Activated T-helper 17 cell treated with anti-CD3 and anti-CD28 coated beads, Interleukin-2, amount 50 U/mL, for 72 hours (primary cell): ENCODE data around the gene ORAI3. TPM values are rescaled to one million over a fixed set of nuclear protein-coding genes. Genes with fewer than 3 reads are reported as not detected.

Source experiments
- ATAC-seq: fragments of 150-1000 bp; cut with Tn5 transposase; replicated peaks from 2 replicates; pipeline ENCODE4 v1.10.0; 2021; ENCODE audit warnings: mild to moderate bottlenecking, moderate library complexity
- H3K27ac Mint-ChIP-seq: one replicate; pipeline ENCODE4 v1.8.0; 2022; ENCODE audit warnings: mixed read lengths
- H3K27me3 Mint-ChIP-seq: one replicate; pipeline ENCODE4 v1.8.0; 2022; ENCODE audit warnings: mixed read lengths
- H3K36me3 Mint-ChIP-seq: one replicate; pipeline ENCODE4 v1.8.0; 2022; ENCODE audit warnings: low read depth, mild to moderate bottlenecking, mixed read lengths
- H3K4me1 Mint-ChIP-seq: one replicate; pipeline ENCODE4 v1.8.0; 2022; ENCODE audit warnings: mixed read lengths
- H3K4me3 Mint-ChIP-seq: one replicate; pipeline ENCODE4 v1.8.0; 2022; ENCODE audit warnings: mild to moderate bottlenecking, mixed read lengths
- H3K9me3 Mint-ChIP-seq: one replicate; pipeline ENCODE4 v1.8.0; 2022; ENCODE audit warnings: mixed read lengths
- total RNA-seq, 2 donors: library from RNA; stranded (reverse); gene quantifications; one replicate each; pipeline ENCODE4 v1.2.3, GENCODE V29; 2022

ORAI3 gene
- total RNA-seq, 2 donors from 2014 or later = 12.4 to 25.8 TPM

GRCh38 chr16:30949650-30950515, 1.0 kb downstream of the ORAI3 start:
- H3K27me3 Mint-ChIP-seq = no peaks in the 10 kb centered on the region
- peaks cover 22% of the 10 kb centered on the region for H3K36me3 Mint-ChIP-seq
- ATAC-seq = peak; percentile 85
- peak overlapping the region; percentile 94 for H3K4me3 Mint-ChIP-seq
- H3K27ac Mint-ChIP-seq = peak overlapping the region; percentile 92
- H3K9me3 Mint-ChIP-seq = no peaks in the 10 kb centered on the region
- H3K4me1 Mint-ChIP-seq = peaks cover 5% of the 10 kb centered on the region

DNA sequence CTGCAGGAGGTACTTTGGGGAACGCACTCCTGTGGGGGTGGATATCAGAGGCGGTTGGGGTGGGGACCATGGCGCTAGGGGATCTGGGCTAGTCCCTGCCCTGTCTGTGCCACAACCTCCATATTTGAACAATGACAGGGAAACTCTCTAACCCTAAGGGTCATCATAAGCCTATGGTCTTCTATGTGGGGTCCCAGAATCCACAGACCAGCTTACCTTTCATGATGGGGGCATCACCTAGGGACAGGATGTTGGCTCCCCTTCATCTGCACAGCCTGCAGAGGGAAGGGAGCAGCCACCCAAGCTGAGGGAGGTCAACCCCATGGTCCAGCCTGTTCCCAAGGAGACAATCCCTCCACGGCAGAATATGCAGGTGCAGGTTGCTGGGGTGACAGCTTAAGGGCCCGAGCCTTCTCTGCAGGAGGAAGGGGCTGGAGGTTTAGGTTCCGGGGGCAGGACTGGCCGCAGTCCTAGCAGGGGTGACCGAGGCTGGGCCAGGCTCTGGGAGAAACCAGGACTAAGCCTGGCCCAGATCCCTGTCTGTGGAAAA, 1.7 kb downstream of the ORAI3 start:
- Mint-ChIP-seq H3K4me1 (peaks cover 5% of the 10 kb centered on the region), H3K4me3 (peak overlapping the region; percentile 94), H3K36me3 (peaks cover 17% of the 10 kb centered on the region), H3K27ac (peak overlapping the region; percentile 92), H3K27me3 (no peaks in the 10 kb centered on the region), H3K9me3 (no peaks in the 10 kb centered on the region)
- ATAC-seq = no peak

- no peak for ATAC-seq
- Mint-ChIP-seq H3K4me1 (peaks cover 5% of the 10 kb centered on the region), H3K9me3 (no peaks in the 10 kb centered on the region), H3K27ac (no peak overlapping the region), H3K27me3 (no peaks in the 10 kb centered on the region), H3K4me3 (peak overlapping the region; percentile 94), H3K36me3 (peaks cover 11% of the 10 kb centered on the region)
Observed at GRCh38 chr16:30951193-30951592, 2.3 kb downstream of the ORAI3 start.

DNA sequence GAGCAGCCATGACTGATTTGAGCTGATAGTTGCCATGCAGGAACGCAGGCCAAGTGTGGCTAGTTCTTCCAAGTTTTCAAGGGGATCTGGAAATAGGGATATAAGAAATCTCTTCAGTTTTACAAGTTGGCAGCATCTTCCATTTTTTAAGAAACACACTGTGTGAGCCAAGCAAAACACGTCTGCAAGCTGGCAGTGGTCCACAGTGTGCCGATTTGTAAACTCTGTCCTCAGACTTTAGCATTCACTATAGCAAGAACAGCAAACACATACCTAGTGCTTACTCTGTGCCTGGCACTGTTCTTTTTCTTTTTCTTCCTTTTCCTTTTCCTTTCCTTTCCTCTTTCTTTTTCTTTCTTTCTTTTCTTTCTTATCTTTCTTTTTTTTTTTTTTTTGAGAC, 2.9 kb downstream of the ORAI3 start:
- H3K4me3 Mint-ChIP-seq = no peak overlapping the region
- ATAC-seq = no peak
- H3K27me3 Mint-ChIP-seq = no peaks in the 10 kb centered on the region
- H3K4me1 Mint-ChIP-seq = peaks cover 5% of the 10 kb centered on the region
- H3K27ac Mint-ChIP-seq = no peak overlapping the region
- peaks cover 9% of the 10 kb centered on the region for H3K36me3 Mint-ChIP-seq
- H3K9me3 Mint-ChIP-seq = no peaks in the 10 kb centered on the region

GRCh38 chr16:30953111-30953510, 4.2 kb downstream of the ORAI3 start:
- H3K36me3 Mint-ChIP-seq = peaks cover 18% of the 10 kb centered on the region
- peaks cover 5% of the 10 kb centered on the region for H3K4me1 Mint-ChIP-seq
- H3K27me3 Mint-ChIP-seq = no peaks in the 10 kb centered on the region
- no peak for ATAC-seq
- no peak overlapping the region for H3K4me3 Mint-ChIP-seq
- H3K9me3 Mint-ChIP-seq = no peaks in the 10 kb centered on the region
- H3K27ac Mint-ChIP-seq = no peak overlapping the region

GRCh38 chr16:30953511-30954124, 4.8 kb downstream of the ORAI3 start:
- no peak overlapping the region for H3K4me3 Mint-ChIP-seq
- no peak overlapping the region for H3K27ac Mint-ChIP-seq
- peaks cover 5% of the 10 kb centered on the region for H3K4me1 Mint-ChIP-seq
- ATAC-seq = no peak
- no peaks in the 10 kb centered on the region for H3K9me3 Mint-ChIP-seq
- no peaks in the 10 kb centered on the region for H3K27me3 Mint-ChIP-seq
- H3K36me3 Mint-ChIP-seq = peaks cover 22% of the 10 kb centered on the region

- H3K27ac Mint-ChIP-seq = no peak overlapping the region
- no peak overlapping the region for H3K4me3 Mint-ChIP-seq
- peaks cover 15% of the 10 kb centered on the region for H3K4me1 Mint-ChIP-seq
- H3K36me3 Mint-ChIP-seq = peaks cover 32% of the 10 kb centered on the region
- ATAC-seq = no peak
- no peaks in the 10 kb centered on the region for H3K9me3 Mint-ChIP-seq
- H3K27me3 Mint-ChIP-seq = no peaks in the 10 kb centered on the region
Observed at GRCh38 chr16:30954993-30955392, 6.1 kb downstream of the ORAI3 start.

- H3K4me1 Mint-ChIP-seq = peaks cover 17% of the 10 kb centered on the region
- peaks cover 45% of the 10 kb centered on the region for H3K36me3 Mint-ChIP-seq
- no peaks in the 10 kb centered on the region for H3K9me3 Mint-ChIP-seq
- ATAC-seq = peak; percentile 83
- no peaks in the 10 kb centered on the region for H3K27me3 Mint-ChIP-seq
- peak overlapping the region; percentile 98 for H3K27ac Mint-ChIP-seq
- peak overlapping the region; percentile 91 for H3K4me3 Mint-ChIP-seq
Observed at GRCh38 chr16:30956601-30957455, 8.0 kb downstream of the ORAI3 start.

DNA sequence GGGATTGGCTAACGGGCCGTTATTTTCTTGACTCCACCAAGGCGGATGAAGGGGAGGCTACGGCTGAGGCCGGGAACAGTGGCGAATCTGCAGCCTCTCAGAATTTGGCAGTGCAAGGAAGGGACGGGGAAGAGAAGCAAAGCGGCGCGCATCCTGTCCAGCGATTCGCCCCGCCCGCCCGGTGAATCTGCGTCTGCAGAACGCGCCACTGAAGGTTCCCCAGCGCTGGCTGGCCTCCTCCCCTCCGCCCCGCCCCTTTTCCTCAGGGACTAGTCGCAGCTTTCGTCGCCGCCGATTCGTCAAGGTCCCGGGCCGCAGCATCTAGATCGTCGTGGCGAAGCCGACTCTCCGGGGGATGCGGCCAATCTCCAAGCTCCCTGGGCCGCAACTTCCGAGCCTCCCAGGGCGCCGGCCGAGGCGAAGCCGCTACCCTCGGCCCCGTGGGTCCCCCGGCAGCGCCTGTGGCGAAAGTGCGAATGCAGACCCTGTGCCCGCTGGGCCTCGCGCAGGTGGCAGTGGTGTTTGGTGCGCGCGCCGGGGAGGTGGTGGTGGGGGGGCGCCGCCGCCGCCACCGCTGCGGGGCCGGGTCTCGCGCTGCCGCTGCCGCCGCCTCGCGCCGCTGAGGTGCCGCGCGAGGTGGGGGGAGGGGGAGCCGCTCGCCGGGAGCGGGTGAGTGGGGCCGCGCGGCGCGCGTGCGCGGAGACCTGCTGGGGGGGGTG, 8.7 kb downstream of the ORAI3 start, which contains the start of gene SETD1A:
Gene SETD1A, plus strand, starts transcription at position 299 of the 719 bp plus-strand sequence. CDS start 978 bp downstream, outside the sequence.
- peaks cover 53% of the 10 kb centered on the region for H3K36me3 Mint-ChIP-seq
- H3K4me3 Mint-ChIP-seq = peak within 1 kb of the TSS; percentile 91
- H3K27me3 Mint-ChIP-seq = no peaks in the 10 kb centered on the region
- peak within 1 kb of the TSS; percentile 98 for H3K27ac Mint-ChIP-seq
- peaks cover 17% of the 10 kb centered on the region for H3K4me1 Mint-ChIP-seq
- peak; percentile 90 for ATAC-seq
- H3K9me3 Mint-ChIP-seq = no peaks in the 10 kb centered on the region

DNA sequence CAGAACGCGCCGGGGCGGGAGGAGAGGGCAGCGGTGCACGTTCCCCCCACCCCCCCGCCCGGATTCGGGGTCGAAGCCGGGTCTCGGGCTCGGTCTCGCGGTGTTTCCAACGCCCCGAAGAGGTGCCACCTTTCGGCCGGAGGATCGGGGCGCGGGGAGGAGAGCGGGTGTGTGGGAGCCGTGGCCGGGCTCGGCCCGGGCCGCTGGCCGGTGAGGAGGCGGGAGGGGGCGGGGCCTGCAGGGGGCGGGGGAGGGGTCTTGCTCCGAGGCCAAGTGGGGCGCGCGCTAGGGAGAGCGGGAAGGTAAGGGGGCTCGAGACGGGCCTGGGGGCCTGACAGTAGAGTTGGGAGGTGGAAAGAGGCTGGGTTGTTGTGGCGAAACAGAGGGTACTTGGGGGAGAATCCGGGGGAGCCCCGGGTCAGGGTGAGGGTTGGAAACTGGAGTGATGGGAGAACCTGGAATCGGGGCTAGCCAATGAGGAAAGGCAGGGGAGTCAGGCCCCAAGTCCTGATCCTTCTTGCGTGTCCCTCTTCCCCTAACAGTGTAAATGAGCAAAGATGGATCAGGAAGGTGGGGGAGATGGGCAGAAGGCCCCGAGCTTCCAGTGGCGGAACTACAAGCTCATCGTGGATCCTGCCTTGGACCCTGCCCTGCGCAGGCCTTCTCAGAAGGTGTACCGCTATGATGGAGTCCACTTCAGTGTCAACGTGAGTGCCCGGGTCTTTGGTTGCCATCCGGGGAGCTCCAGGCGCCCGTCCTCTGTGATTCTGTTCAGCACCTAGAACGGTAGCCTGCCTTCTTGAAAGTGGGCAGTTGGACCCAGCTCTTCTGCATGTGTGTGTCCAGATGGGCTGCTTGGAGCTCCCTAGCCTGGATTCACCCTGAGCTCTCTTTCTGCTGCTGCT, 9.6 kb downstream of the ORAI3 start:
- H3K27me3 Mint-ChIP-seq = no peaks in the 10 kb centered on the region
- peaks cover 17% of the 10 kb centered on the region for H3K4me1 Mint-ChIP-seq
- H3K36me3 Mint-ChIP-seq = peaks cover 61% of the 10 kb centered on the region
- H3K9me3 Mint-ChIP-seq = no peaks in the 10 kb centered on the region
- H3K4me3 Mint-ChIP-seq = peak overlapping the region; percentile 81
- ATAC-seq = no peak
- H3K27ac Mint-ChIP-seq = peak overlapping the region; percentile 79

DNA sequence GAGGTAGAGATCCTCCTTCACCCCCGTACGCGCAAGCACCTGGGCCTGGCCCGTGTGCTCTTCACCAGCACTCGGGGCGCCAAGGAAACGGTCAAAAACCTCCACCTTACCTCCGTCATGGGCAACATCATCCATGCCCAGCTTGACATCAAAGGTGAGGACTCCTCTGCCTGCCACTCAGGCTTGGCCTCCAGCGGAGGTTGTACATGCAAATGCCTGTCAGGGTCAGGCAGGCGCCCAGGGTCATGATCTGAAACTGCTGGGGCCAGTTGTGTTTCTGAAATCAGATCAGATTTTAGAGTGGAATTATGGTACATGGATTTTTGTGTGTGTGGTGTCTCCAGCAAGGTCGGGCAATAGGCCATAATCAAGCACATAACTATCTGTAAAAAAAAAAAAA, 12.5 kb downstream of the ORAI3 start:
- H3K27ac Mint-ChIP-seq = no peak overlapping the region
- H3K27me3 Mint-ChIP-seq = no peaks in the 10 kb centered on the region
- no peak for ATAC-seq
- no peaks in the 10 kb centered on the region for H3K9me3 Mint-ChIP-seq
- no peak overlapping the region for H3K4me3 Mint-ChIP-seq
- H3K4me1 Mint-ChIP-seq = peaks cover 22% of the 10 kb centered on the region
- peaks cover 91% of the 10 kb centered on the region for H3K36me3 Mint-ChIP-seq

GRCh38 chr16:30963925-30964511, 15.2 kb downstream of the ORAI3 start:
- Mint-ChIP-seq H3K9me3 (no peaks in the 10 kb centered on the region), H3K27me3 (no peaks in the 10 kb centered on the region), H3K36me3 (peaks cover 100% of the 10 kb centered on the region), H3K4me1 (peaks cover 20% of the 10 kb centered on the region), H3K4me3 (no peak overlapping the region), H3K27ac (no peak overlapping the region)
- ATAC-seq = no peak
